Colon (tissue), 2 donors: ENCODE results near the gene SSH2.
"Not testable (repeated sequence)": the region's sequence is repeated elsewhere in the genome, so short reads cannot be mapped to it uniquely, and the experiment has no call there.

Source experiments
- FAIRE-seq: peaks from 2 replicates; lab custom pipeline; 2012; peaks lifted over from hg19 to GRCh38; lab: Jason Lieb, UNC
- donor health status: control.
- donor health status: control.

The SSH2 gene

DNA sequence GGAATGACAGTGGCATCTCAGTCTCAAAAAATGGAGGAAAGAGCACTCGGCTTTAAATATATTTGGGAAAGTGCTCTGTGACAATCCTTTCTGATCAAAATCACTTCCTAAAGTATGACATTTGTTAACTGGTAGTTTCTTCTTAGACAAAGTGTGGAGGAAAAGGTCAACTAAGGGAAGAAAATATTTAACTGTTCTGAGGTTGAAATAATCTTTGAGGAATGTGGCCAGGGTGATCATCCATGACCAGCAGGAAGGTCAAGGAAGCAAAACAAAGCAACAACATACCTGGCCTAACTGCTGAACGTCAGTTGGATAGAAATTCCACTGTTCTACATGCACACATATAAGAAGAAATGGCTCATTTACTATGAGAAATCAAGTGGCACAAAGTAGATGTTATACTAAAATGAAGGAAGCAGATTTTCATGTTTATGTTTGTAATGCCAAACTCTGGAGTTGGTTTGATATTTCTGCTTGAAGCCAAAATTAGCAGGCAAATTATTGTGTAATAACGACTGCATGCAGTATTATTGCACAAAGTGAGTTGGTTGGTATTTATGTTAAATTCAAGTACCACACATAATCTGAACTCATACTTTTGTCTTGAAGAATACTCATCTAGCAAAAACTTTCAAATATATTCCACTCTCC, 220.0 kb downstream of the SSH2 start:
- no peak for FAIRE-seq

DNA sequence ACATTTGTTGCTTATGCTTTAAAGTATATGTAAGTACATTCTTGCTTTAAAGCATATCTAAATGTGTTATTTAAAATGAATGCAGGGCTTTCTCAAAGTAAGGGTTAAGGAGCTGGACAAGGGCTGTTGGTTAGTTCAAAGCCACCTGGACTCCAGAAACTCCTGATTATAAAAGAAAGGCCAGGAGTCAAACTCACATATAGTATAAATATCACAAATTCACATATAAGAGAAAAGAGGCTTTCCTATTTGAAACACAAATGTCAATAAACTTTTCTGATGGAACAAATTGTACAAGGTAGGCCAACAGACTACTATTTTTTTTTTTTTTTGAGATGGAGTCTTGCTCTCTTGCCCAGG, 222.8 kb downstream of the SSH2 start:
- no peak for FAIRE-seq

- no peak for FAIRE-seq
These were observed 224.0 kb downstream of the SSH2 start for GRCh38 chr17:29706045-29706431.

GRCh38 chr17:29705386-29705785, 224.6 kb downstream of the SSH2 start:
- FAIRE-seq: no peak

GRCh38 chr17:29699283-29699682, 230.7 kb downstream of the SSH2 start:
- FAIRE-seq: no peak

- no peak for FAIRE-seq
These were observed 231.2 kb downstream of the SSH2 start for GRCh38 chr17:29698837-29699236.

DNA sequence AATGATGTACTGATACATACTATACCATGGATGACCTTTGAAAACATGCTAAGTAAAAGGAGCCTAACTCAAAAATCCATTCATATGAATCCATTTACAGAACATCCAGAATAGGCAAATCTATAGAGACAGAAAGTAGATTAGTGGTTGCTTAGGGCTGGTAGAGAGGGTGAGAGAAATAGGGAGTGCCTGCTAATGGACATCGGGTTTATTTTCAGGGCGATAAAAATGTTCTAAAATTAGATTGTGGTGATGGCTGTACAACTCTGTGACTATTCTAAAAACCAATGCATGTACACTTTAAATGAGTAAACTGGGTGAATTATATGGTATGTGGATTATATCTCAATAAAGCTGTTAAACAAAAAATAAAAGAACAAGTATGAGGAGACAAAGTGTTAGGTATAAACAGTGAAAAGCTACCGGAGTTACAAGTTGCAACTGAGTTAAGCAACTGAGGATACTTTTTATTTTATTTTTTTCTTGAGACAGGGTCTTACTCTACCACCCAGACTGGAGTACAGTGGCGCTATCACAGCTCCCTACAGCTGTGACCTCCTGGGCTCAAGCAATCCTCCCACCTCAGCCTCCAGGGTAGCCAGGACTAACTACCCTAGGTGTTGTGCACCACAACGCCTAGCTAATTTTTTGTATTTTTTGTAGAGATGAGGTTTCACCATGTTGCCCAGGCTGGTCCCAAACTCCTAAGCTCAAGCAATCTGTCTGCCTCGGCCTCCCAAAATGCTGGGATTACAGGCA, 231.8 kb downstream of the SSH2 start:
- no peak for FAIRE-seq

GRCh38 chr17:29697371-29697770, 232.7 kb downstream of the SSH2 start:
- no peak for FAIRE-seq

DNA sequence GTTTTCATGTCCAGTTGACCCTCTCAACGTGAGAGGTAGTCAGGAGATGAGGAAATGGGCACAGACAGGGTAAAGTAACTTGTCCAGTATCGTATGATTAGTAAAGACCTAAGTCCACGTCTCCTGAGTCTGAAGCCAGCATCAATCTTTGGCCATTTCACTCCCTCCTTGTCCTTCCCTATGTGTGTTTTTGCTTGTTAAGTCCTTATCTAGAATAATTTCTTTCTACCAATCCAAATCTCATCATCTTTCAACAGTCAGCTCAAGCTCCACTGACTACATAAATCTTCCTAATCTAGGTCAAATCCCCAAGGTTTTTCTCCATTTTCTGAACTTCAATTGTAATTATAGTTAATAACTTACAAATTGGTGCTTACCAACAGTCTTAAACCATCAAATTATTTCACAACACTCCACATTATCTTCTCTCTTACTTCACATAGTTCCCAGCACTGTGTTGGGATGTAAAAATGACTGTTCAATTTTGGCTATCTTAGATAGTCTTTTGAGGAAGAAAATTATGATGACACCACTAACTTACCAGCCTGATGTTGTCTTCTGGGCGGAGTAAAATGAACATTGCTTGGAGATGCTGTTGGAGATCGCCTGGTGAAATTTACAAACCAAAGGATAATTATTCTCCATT, 235.0 kb downstream of the SSH2 start:
- no peak for FAIRE-seq

DNA sequence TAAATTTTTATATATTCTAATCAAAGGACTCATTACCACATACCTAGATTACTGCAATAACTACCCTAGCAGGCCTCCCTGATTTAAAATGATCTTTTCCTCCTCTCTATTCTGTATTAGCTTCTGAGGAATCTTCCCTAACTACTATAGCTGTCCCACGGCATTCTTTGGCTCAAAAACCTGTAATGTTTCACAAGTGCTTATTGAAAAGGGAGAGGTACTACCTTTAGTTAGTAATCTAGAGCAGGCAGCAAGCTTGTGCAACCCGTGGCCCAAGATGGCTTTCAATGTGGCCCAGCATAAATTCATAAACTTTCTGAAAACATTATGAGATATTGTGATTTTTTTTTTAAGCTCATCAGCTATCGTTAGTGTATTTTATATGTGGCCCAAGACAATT, 236.3 kb downstream of the SSH2 start:
- FAIRE-seq: no peak

- no peak for FAIRE-seq
These were observed 242.4 kb downstream of the SSH2 start for GRCh38 chr17:29687596-29687995.

- FAIRE-seq: no peak
These were observed 242.9 kb downstream of the SSH2 start for GRCh38 chr17:29686993-29687590.

DNA sequence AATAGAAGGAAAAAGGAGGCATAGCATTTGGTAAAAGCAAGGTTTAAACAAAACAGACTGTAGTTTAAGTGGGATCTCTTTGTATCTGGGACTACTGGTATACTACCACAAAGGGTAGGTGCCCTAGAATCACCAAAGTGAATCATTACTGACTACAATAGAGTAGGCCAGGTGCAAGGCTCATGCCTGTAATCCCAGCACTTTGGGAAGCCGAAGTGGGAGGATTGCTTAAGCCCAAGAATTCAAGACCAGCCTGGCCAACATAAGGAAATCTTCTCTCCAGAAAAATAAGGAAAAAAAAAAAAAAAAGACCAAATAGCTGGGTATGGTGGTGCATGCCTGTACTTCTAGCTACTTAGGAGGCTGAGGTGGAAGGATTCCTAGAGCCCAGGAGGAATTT, 246.5 kb downstream of the SSH2 start:
- no peak for FAIRE-seq

GRCh38 chr17:29682987-29683386, 247.0 kb downstream of the SSH2 start:
- no peak for FAIRE-seq

- no peak for FAIRE-seq
These were observed 248.0 kb downstream of the SSH2 start for GRCh38 chr17:29682054-29682453.

- FAIRE-seq: no peak
These were observed 252.2 kb downstream of the SSH2 start for GRCh38 chr17:29677824-29678223.

GRCh38 chr17:29677221-29677791, 252.7 kb downstream of the SSH2 start:
- FAIRE-seq: no peak

DNA sequence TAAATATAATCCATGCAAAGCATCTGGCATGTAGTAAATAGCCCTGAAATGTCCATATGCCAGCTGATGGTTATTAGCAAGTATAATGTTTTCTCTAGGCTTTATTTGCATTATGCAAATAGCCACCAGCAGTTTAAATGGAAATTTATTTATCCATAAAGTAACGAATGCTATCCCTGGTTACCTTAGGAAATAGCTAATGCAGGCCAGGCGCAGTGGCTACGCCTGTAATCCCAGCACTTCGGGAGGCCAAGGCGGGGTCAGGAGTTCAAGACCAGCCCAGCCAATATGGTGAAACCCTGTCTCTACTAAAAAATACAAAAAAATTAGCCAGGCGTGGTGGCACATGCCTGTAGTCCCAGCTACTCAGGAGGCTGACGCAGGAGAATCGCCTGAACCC, 254.1 kb downstream of the SSH2 start:
- not testable (repeated sequence) for FAIRE-seq

GRCh38 chr17:29674281-29674680, 255.7 kb downstream of the SSH2 start:
- no peak for FAIRE-seq

- FAIRE-seq: no peak
These were observed 258.4 kb downstream of the SSH2 start for GRCh38 chr17:29671661-29672060.

DNA sequence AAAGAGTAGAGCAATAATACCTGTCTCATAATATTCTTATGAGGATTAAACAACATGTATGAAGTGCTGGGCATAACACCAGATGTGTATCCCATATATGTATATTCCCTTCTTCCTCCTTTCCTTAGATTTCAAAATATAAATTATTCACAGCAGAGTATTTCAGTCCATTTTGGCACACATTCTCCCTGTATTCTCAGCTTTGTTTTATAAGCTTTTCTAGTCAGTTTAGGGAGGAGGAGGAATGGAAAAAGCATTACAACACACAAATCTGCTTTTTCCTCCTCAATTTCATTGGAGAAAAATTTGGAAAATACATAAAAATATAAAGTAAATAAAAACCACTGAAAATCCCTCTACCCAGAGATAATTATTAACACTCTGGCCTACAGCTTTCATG, 260.8 kb downstream of the SSH2 start:
- FAIRE-seq: no peak

DNA sequence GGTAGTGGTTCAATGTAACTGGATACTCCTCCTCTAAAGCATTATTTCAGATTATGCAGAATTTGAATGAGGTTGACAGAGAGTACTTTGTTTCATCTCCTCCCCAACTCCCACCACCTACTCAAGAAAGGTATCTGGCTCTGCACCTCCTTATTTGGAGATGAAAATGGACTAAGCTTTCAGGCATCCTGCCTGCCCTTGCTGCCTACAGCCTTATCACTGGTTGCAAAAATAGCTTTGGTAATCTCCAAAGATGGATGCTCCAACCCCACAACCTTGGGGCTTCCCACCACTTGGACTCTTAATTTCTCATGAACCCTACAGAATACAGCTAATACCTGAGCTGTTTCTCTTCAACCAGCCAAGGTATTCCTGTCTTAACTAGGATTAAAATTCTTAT, 262.1 kb downstream of the SSH2 start:
- FAIRE-seq: no peak

- no peak for FAIRE-seq
These were observed 264.6 kb downstream of the SSH2 start for GRCh38 chr17:29665481-29665810.
